Small intestine (tissue), 7 donors: Measurements from ENCODE around the gene PHLDB3. TPM values are rescaled to one million over a fixed set of nuclear protein-coding genes. Genes with fewer than 3 reads are reported as not detected.

Source experiments
- DNase-seq, 2 donors: peaks; one replicate each; pipeline versions ENCODE4 v3.0.0 to v3.0.0-alpha.2; 2013
- FAIRE-seq: peaks from 2 replicates; lab custom pipeline; 2012; peaks lifted over from hg19 to GRCh38; lab: Jason Lieb, UNC
- H3K27ac ChIP-seq, 3 donors: one replicate each; pipeline ENCODE4 v1.5.1; 2013; ENCODE audit warnings: low read length in 2 of 3, mild to moderate bottlenecking in 2 of 3, control low read depth in 1 of 3, inconsistent platforms in 1 of 3, low read depth in 1 of 3, moderate library complexity in 1 of 3
- H3K27me3 ChIP-seq, 3 donors: one replicate each; pipeline ENCODE4 v1.6.1; 2013; ENCODE audit warnings: low read length in 3 of 3, inconsistent platforms in 1 of 3; ENCODE audit not compliant: control insufficient read depth in 3 of 3, insufficient read depth in 3 of 3
- H3K36me3 ChIP-seq, 3 donors: one replicate each; pipeline ENCODE4 v1.6.1; 2013; ENCODE audit warnings: low read length in 3 of 3, inconsistent platforms in 1 of 3, low read depth in 1 of 3, mild to moderate bottlenecking in 1 of 3, moderate library complexity in 1 of 3; ENCODE audit not compliant: control insufficient read depth in 3 of 3, insufficient read depth in 2 of 3
- H3K4me1 ChIP-seq, 3 donors: one replicate each; pipeline ENCODE4 v1.6.1; 2013; ENCODE audit warnings: low read length in 2 of 3, inconsistent platforms in 1 of 3, low read depth in 1 of 3, mild to moderate bottlenecking in 1 of 3, moderate library complexity in 1 of 3; ENCODE audit not compliant: control insufficient read depth in 3 of 3, insufficient read depth in 2 of 3
- H3K4me3 ChIP-seq, 3 donors: one replicate each; pipeline ENCODE4 v1.5.1; 2013; ENCODE audit warnings: low read length in 3 of 3, control low read depth in 1 of 3, inconsistent platforms in 1 of 3, low read depth in 1 of 3, mild to moderate bottlenecking in 1 of 3, moderate library complexity in 1 of 3
- H3K9me3 ChIP-seq, 2 donors: one replicate each; pipeline ENCODE4 v1.6.1; 2013; ENCODE audit warnings: low read depth in 1 of 2, low read length in 1 of 2; ENCODE audit not compliant: control insufficient read depth in 2 of 2, insufficient read depth in 1 of 2
- WGBS, 3 donors: extraction: QIAGEN DNeasy Blood & Tissue Kit; methylation state at CpG; one replicate each; pipeline ENCODE4 v1.1.7; 2013; 5-methylcytosine and 5-hydroxymethylcytosine counted together
- polyA plus RNA-seq, 4 donors: library from polyadenylated mRNA; stranded (reverse) in 3 of 4; unstranded in 1 of 4; fragments of 200-250 nt in 3 of 4; fragments of 120-200 nt in 1 of 4; gene quantifications; one replicate each; pipeline versions ENCODE4 v1.2.1 to v1.2.3, GENCODE V29; 2013
- donor health status: healthy with polysubstance abuse.
- donor health status: control.
- donor health status: control.
- donor health status: Bipolar disorder and iron deficiency.
- donor health status: healthy.

The PHLDB3 gene
- polyA plus RNA-seq, 4 donors: 6.2 to 33.6 (median 23.6) TPM

- H3K4me3 ChIP-seq: no peak overlapping the region
- no peaks in the 10 kb centered on the region for H3K9me3 ChIP-seq
- FAIRE-seq: no peak
- H3K36me3 ChIP-seq: no peaks in the 10 kb centered on the region
- peaks cover 0 to 19% (median 0%) of the 10 kb centered on the region in 3 donors for H3K27me3 ChIP-seq
- DNase-seq: no peak
- 76 to 86% (median 78%) methylated on average over 6 of the region's 6 CpGs for WGBS, 3 donors
- H3K27ac ChIP-seq: no peak overlapping the region
- peaks cover 0 to 7% (median 0%) of the 10 kb centered on the region in 3 donors for H3K4me1 ChIP-seq
Observed at GRCh38 chr19:43467276-43467675, 37.3 kb downstream of the PHLDB3 start.

- Histone ChIP-seq H3K36me3 (no peaks in the 10 kb centered on the region), H3K4me3 (no peak overlapping the region), H3K27me3 (peaks cover 0 to 19% (median 0%) of the 10 kb centered on the region in 3 donors), H3K9me3 (no peaks in the 10 kb centered on the region), H3K4me1 (peaks cover 0 to 7% (median 0%) of the 10 kb centered on the region in 3 donors), H3K27ac (no peak overlapping the region)
- DNase-seq (no peak), FAIRE-seq (no peak)
- WGBS, 3 donors: 93 to 100% (median 95%) methylated on average over 1 of the region's 1 CpG
Observed at GRCh38 chr19:43466793-43467192, 37.8 kb downstream of the PHLDB3 start.

GRCh38 chr19:43465468-43466120 is 39.0 kb downstream of the PHLDB3 start, which contains the start of gene LYPD3:
LYPD3 (minus strand) TSS chr19:43465608; CDS start chr19:43465571, 37 bp downstream.
- DNase-seq: peak; percentile 54 to 62
- Histone ChIP-seq H3K9me3 (no peaks in the 10 kb centered on the region), H3K27me3 (peaks cover 0 to 19% (median 0%) of the 10 kb centered on the region in 3 donors), H3K27ac (peak within 1 kb of the TSS in 2 of 3 donors; percentile 82 to 89), H3K4me1 (peaks cover 0 to 7% (median 0%) of the 10 kb centered on the region in 3 donors), H3K36me3 (no peaks in the 10 kb centered on the region), H3K4me3 (peak within 1 kb of the TSS in 1 of 3 donors; percentile 80)
- WGBS, 3 donors: 25 to 33% (median 30%) methylated on average over 20 to 24 of the region's 24 CpGs
- no peak for FAIRE-seq

GRCh38 chr19:43464134-43464775 is 40.3 kb downstream of the PHLDB3 start:
- no peak for DNase-seq
- 9 to 12% (median 10%) methylated on average over 33 of the region's 33 CpGs for WGBS, 3 donors
- no peak for FAIRE-seq

GRCh38 chr19:43463381-43464133 is 41.0 kb downstream of the PHLDB3 start:
- no peak for FAIRE-seq
- H3K4me3 ChIP-seq: peak overlapping the region; percentile 53 to 80 (median 64)
- WGBS, 3 donors: 0 to 1% (median 0%) methylated on average over 55 to 57 of the region's 57 CpGs

More at GRCh38 chr19:43464134-43464775, 40.3 kb downstream of the PHLDB3 start:
- Histone ChIP-seq H3K36me3 (no peaks in the 10 kb centered on the region), H3K27me3 (peaks cover 0 to 19% (median 0%) of the 10 kb centered on the region in 3 donors), H3K27ac (peak overlapping the region in 2 of 3 donors; percentile 82 to 89), H3K4me3 (peak overlapping the region in 2 of 3 donors; percentile 53 to 80), H3K4me1 (peaks cover 0 to 7% (median 0%) of the 10 kb centered on the region in 3 donors), H3K9me3 (no peaks in the 10 kb centered on the region)

GRCh38 chr19:43462785-43463380 is 41.7 kb downstream of the PHLDB3 start:
- Histone ChIP-seq H3K4me1 (peaks cover 0 to 7% (median 0%) of the 10 kb centered on the region in 3 donors), H3K27ac (peak overlapping the region in 2 of 3 donors; percentile 19 to 29), H3K4me3 (peak overlapping the region in 2 of 3 donors; percentile 21 to 80), H3K36me3 (no peaks in the 10 kb centered on the region), H3K27me3 (peaks cover 0 to 19% (median 0%) of the 10 kb centered on the region in 3 donors), H3K9me3 (no peaks in the 10 kb centered on the region)
- no peak for FAIRE-seq
- WGBS, 3 donors: 10 to 12% (median 11%) methylated on average over 30 to 33 of the region's 33 CpGs
- DNase-seq: no peak

More at GRCh38 chr19:43463381-43464133, 41.0 kb downstream of the PHLDB3 start:
- peaks cover 0 to 19% (median 0%) of the 10 kb centered on the region in 3 donors for H3K27me3 ChIP-seq
- peak; percentile 97 to 98 for DNase-seq
- H3K27ac ChIP-seq: peak overlapping the region in 2 of 3 donors; percentile 82 to 89
- H3K4me1 ChIP-seq: peaks cover 0 to 7% (median 0%) of the 10 kb centered on the region in 3 donors
- H3K9me3 ChIP-seq: no peaks in the 10 kb centered on the region
- H3K36me3 ChIP-seq: no peaks in the 10 kb centered on the region

- 90 to 96% (median 92%) methylated on average over 7 of the region's 7 CpGs for WGBS, 3 donors
- DNase-seq (no peak), FAIRE-seq (no peak)
- peaks cover 0 to 19% (median 0%) of the 10 kb centered on the region in 3 donors for H3K27me3 ChIP-seq
- H3K9me3 ChIP-seq: no peaks in the 10 kb centered on the region
- no peak overlapping the region for H3K4me3 ChIP-seq
- H3K27ac ChIP-seq: no peak overlapping the region
- peaks cover 0 to 7% (median 0%) of the 10 kb centered on the region in 3 donors for H3K4me1 ChIP-seq
- no peaks in the 10 kb centered on the region for H3K36me3 ChIP-seq
Observed at GRCh38 chr19:43462383-43462782, 42.2 kb downstream of the PHLDB3 start.
